ENCODE data around the gene LYRM1. TPM values are rescaled to one million over a fixed set of nuclear protein-coding genes. Genes with fewer than 3 reads are reported as not detected.

The LYRM1 gene
- polyA plus RNA-seq, 1 donor (not counting 4 experiments of a cell fraction or from before 2014, with no cell fraction given) = 21.7 TPM

GRCh38 chr16:20871258-20871657 is 29.3 kb upstream of the LYRM1 start:
- H4K20me1 ChIP-seq (ENCODE audit: control insufficient read depth, extremely low read depth, insufficient read depth, low read length) = no peaks in the 10 kb centered on the region
- H3K4me1 ChIP-seq (ENCODE audit: control insufficient read depth, extremely low read depth, insufficient read depth, low read length) = peaks cover 67% of the 10 kb centered on the region
- H3K27ac ChIP-seq (ENCODE audit: control insufficient read depth, insufficient read depth, low read length) = no peak overlapping the region

GRCh38 chr16:20871941-20872815 is 28.4 kb upstream of the LYRM1 start:
- no peaks in the 10 kb centered on the region for H3K9me3 ChIP-seq (ENCODE audit: control insufficient read depth, low read depth, low read length)
- H4K20me1 ChIP-seq (ENCODE audit: control insufficient read depth, extremely low read depth, insufficient read depth, low read length) = no peaks in the 10 kb centered on the region
- no peak overlapping the region for H3K9ac ChIP-seq (ENCODE audit: control insufficient read depth, extremely low read depth, insufficient read depth, low read length)
- DNase-seq (ENCODE audit: low read depth, low spot score) (no peak), FAIRE-seq (no peak)
- no peaks in the 10 kb centered on the region for H3K27me3 ChIP-seq (ENCODE audit: control insufficient read depth, extremely low read depth, insufficient read depth, low read length)
- H3K4me2 ChIP-seq (ENCODE audit: control insufficient read depth, extremely low read depth, insufficient read depth, low read depth, low read length) = no peak overlapping the region
- peaks cover 4% of the 10 kb centered on the region for H3K9me1 ChIP-seq (ENCODE audit: control insufficient read depth, extremely low read depth, insufficient read depth, low read length)
- H3K4me1 ChIP-seq (ENCODE audit: control insufficient read depth, extremely low read depth, insufficient read depth, low read length) = peaks cover 58% of the 10 kb centered on the region
- no peak overlapping the region for H3K27ac ChIP-seq (ENCODE audit: control insufficient read depth, insufficient read depth, low read length)
- H2AFZ ChIP-seq (ENCODE audit: control insufficient read depth, low read length) = no peak overlapping the region
- H3K79me2 ChIP-seq (ENCODE audit: control insufficient read depth, insufficient read depth, low read length) = peaks cover 81% of the 10 kb centered on the region
- TF ChIP-seq CTCF (optimal IDR thresholded peaks at IDR 0.05 in 1 of 3, IDR thresholded peaks at IDR 0.05 in 1 of 3, conservative IDR thresholded peaks at IDR 0.05 in 1 of 3; ENCODE audit: extremely low read depth in 1 of 3, insufficient read depth in 2 of 3, low read length in 3 of 3) (no peak), EZH2 (IDR thresholded peaks at IDR 0.05; ENCODE audit: low read length) (no peak)
- dilution Hi-C loops (cut with MboI; ENCODE audit: extremely low pct_ligation_motif_present, low sequenced_read_pairs) = no loop called here
- H3K4me3 ChIP-seq (ENCODE audit: control insufficient read depth in 2 of 3, extremely low read depth in 1 of 3, insufficient read depth in 2 of 3, low read depth in 1 of 3, low read length in 3 of 3) = no peak overlapping the region
- H3K36me3 ChIP-seq (ENCODE audit: control insufficient read depth in 2 of 2, extremely low read depth in 1 of 2, insufficient read depth in 2 of 2, low read length in 2 of 2) = peaks cover 0 to 2% of the 10 kb centered on the region in 2 experiments

More at GRCh38 chr16:20871258-20871657, 29.3 kb upstream of the LYRM1 start:
- TF ChIP-seq CTCF (optimal IDR thresholded peaks at IDR 0.05 in 1 of 3, IDR thresholded peaks at IDR 0.05 in 1 of 3, conservative IDR thresholded peaks at IDR 0.05 in 1 of 3; ENCODE audit: extremely low read depth in 1 of 3, insufficient read depth in 2 of 3, low read length in 3 of 3) = no peak
- no peak for TF ChIP-seq EZH2 (IDR thresholded peaks at IDR 0.05; ENCODE audit: low read length)
- H2AFZ ChIP-seq (ENCODE audit: control insufficient read depth, low read length) = no peak overlapping the region
- no peak overlapping the region for H3K4me2 ChIP-seq (ENCODE audit: control insufficient read depth, extremely low read depth, insufficient read depth, low read depth, low read length)
- H3K27me3 ChIP-seq (ENCODE audit: control insufficient read depth, extremely low read depth, insufficient read depth, low read length) = no peaks in the 10 kb centered on the region
- H3K9me1 ChIP-seq (ENCODE audit: control insufficient read depth, extremely low read depth, insufficient read depth, low read length) = peaks cover 7% of the 10 kb centered on the region
- dilution Hi-C loops (cut with MboI; ENCODE audit: extremely low pct_ligation_motif_present, low sequenced_read_pairs) = no loop called here
- DNase-seq (ENCODE audit: low read depth, low spot score) = no peak
- no peaks in the 10 kb centered on the region for H3K9me3 ChIP-seq (ENCODE audit: control insufficient read depth, low read depth, low read length)
- no peak overlapping the region for H3K4me3 ChIP-seq (ENCODE audit: control insufficient read depth in 2 of 3, extremely low read depth in 1 of 3, insufficient read depth in 2 of 3, low read depth in 1 of 3, low read length in 3 of 3)
- H3K79me2 ChIP-seq (ENCODE audit: control insufficient read depth, insufficient read depth, low read length) = peaks cover 75% of the 10 kb centered on the region
- H3K9ac ChIP-seq (ENCODE audit: control insufficient read depth, extremely low read depth, insufficient read depth, low read length) = no peak overlapping the region
- peaks cover 0 to 5% of the 10 kb centered on the region in 2 experiments for H3K36me3 ChIP-seq (ENCODE audit: control insufficient read depth in 2 of 2, extremely low read depth in 1 of 2, insufficient read depth in 2 of 2, low read length in 2 of 2)
- FAIRE-seq = no peak
